CD4-positive, alpha-beta T cell treated with Interferon gamma for 1 hour (primary cell): ENCODE data around the gene SHMT1.
"Not testable (repeated sequence)": the region's sequence is repeated elsewhere in the genome, so short reads cannot be mapped to it uniquely, and the experiment has no call there.

Experiments
- DNase-seq: peaks from one replicate; pipeline ENCODE4 v3.0.0-alpha.2; 2020

SHMT1 gene

GRCh38 chr17:18324140-18325050 lies 39.0 kb downstream of the SHMT1 start:
- DNase-seq: no peak

GRCh38 chr17:18323507-18324139 lies 39.7 kb downstream of the SHMT1 start:
- DNase-seq: no peak

- no peak for DNase-seq
Measured at GRCh38 chr17:18323007-18323406, 40.3 kb downstream of the SHMT1 start.

DNA sequence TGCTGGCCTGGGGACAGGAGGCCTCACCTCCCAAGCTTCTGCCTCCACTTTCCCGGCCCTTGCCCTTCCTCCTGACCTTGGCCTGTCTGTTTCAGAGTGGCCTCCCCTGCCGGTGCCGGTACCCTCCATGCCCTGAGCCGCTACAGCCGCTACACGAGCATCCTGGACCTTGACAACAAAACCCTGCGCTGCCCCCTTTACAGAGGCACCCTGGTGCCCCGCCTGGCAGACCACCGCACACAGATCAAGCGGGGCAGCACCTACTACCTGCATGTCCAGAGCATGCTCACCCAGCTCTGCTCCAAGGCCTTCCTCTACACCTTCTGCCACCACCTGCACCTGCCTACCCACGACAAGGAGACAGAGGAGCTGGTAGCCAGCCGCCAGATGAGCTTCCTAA lies 40.8 kb downstream of the SHMT1 start:
- no peak for DNase-seq

GRCh38 chr17:18321309-18321708 lies 42.0 kb downstream of the SHMT1 start:
- DNase-seq: no peak

GRCh38 chr17:18320301-18320700 lies 43.0 kb downstream of the SHMT1 start:
- DNase-seq: no peak

GRCh38 chr17:18319604-18320256 lies 43.6 kb downstream of the SHMT1 start:
- no peak for DNase-seq

GRCh38 chr17:18318771-18319450 lies 44.4 kb downstream of the SHMT1 start:
- DNase-seq: no peak

GRCh38 chr17:18318117-18318516 lies 45.2 kb downstream of the SHMT1 start:
- DNase-seq: no peak

- DNase-seq: no peak
Measured at GRCh38 chr17:18315961-18316360, 47.4 kb downstream of the SHMT1 start.

DNA sequence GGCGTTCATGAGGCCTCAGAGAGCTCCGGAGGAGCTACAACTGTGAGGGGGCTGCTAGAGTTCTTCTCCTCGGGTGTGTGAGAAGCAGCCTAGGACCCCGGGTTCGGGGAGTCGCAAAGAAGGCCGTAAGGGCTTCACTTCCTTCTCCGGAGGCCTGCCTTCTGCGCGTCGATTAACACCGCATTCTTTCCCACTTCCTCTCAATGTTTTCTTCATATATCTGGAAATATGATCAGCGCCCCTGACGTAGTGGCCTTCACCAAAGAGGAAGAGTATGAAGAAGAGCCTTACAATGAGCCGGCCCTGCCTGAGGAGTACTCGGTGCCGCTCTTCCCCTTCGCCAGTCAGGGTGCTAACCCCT lies 47.8 kb downstream of the SHMT1 start:
- DNase-seq: peak; percentile 52

DNA sequence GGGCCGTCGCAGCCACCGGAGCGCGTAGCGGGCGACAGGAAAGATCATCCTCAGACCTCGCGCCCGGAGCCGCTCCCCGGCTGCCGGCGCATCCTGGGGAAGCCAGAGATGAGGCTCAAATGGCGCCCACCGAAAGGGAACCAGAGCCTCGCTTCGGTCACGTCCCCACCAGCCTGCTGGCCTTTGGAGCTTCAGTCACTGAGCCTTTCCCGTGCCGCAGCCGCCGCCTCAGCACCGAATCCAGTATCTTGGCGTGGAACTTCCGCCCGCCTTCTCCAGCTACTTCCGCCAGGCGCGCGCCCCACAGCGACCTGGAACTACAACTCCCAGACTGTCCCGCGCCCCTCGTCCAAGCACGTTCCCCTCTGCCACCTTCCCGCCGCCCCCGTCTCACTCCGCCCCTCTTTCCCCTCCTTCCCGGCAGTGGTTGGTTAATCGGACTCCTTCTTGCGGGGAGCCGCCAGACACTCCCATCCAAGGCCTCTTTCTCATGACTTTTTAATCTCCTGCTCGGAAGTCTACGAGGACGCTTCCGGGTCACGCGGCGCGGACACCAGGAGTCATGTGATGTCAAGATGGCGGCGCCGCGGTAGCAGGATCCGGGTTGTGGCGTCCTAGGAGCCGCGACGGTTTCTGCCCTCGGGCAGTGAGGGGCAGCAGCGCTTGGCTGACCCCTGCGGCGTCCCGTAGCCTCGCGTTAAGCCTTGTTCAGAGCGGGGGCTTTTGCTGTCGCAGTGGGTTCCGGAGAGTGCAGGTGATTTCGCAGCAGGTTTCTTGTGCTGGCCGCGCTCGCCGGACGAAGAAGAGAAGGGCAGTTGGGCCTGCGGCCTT lies 48.4 kb downstream of the SHMT1 start, which contains the start of the genes SMCR8 and TOP3A:
Gene SMCR8 (plus strand): TSS at position 563 of the 831 bp plus-strand sequence. CDS start 497 bp downstream, outside the sequence.
Gene TOP3A (minus strand): TSS at position 264 of the 831 bp plus-strand sequence. CDS start 216 bp downstream, at position 48.
- peak; percentile 98 for DNase-seq

DNA sequence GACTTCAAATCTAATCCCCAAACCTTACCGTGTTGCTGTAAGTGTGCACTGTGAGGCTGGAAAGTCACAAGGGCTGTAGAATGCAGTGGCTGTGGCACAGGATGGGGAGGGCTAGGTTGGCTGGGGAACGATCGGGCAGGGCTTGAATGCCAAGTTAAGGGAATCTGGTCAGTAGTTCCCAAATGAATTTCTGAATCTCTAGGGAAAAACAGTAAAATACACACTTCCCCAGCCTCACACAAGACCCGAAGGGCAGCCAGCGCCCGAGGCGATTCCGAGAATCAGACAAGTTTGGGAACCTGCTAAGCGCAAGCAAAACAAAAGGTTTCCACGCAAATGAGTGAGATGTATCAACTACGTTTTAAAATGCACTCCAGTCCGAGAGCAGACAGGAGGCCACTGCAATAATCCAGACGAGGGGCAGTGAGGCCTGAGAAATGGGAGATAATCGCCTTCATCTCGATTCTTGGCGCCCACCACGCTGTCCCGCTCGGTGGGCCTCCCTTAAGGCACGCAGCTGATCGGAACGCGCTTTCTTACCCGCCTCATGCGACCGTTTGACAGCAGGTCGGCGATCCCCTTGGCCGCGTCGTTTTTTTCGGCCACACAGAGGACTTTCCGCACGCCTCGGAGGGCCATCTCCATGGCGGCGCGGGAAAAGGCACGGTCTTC lies 49.2 kb downstream of the SHMT1 start:
- DNase-seq: no peak

GRCh38 chr17:18309202-18309601 lies 54.1 kb downstream of the SHMT1 start:
- no peak for DNase-seq

DNA sequence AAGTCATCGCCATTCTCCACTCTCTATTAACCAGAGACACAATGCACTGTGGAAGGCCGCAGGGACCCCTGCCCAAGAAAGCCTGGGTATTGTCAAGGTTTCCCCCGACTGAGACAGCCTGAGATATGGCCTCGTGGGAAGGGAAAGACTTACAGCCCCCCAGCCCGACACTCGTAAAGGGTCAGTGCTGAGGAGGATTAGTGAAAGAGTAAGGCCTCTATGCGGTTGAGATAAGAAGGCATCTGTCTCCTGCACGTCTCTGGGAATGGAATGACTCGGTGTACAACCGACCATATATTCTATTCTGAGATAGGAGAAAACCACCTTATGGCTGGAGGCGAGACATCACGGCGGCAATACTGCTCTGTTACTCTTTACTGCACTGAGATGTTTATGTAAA lies 60.1 kb downstream of the SHMT1 start:
- DNase-seq: not testable (repeated sequence)

- no peak for DNase-seq
Measured at GRCh38 chr17:18300725-18301480, 62.4 kb downstream of the SHMT1 start.

DNA sequence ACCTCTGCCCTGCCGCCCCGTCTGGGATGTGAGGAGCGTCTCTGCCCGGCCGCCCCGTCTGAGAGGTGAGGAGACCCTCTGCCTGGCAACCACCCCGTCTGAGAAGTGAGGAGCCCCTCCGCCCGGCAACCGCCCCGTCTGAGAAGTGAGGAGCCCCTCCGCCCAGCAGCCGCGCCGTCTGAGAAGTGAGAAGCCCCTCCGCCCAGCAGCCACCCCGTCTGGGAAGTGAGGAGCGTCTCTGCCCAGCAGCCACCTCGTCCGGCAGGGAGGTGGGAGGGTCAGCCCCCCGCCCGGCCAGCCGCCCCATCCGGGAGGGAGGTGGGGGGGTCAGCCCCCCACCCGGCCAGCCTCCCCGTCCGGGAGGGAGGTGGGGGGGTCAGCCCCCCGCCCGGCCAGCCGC lies 65.3 kb downstream of the SHMT1 start:
- DNase-seq: not testable (repeated sequence)

GRCh38 chr17:18291718-18292540 lies 71.4 kb downstream of the SHMT1 start:
- no peak for DNase-seq

- no peak for DNase-seq
Measured at GRCh38 chr17:18285296-18285695, 78.1 kb downstream of the SHMT1 start.

- no peak for DNase-seq
Measured at GRCh38 chr17:18281788-18282187, 81.6 kb downstream of the SHMT1 start.
